IPS-11a (cell line): ENCODE data around the gene ADAMTSL2.

Experiments
- H3K4me3 ChIP-seq: one replicate; pipeline ENCODE4 v1.5.1; 2013; ENCODE audit warnings: low read depth, low read length, control low read depth

Gene ADAMTSL2

GRCh38 chr9:133499132-133499891 is 35.2 kb upstream of the ADAMTSL2 start:
- H3K4me3 ChIP-seq, result no peak overlapping the region

- H3K4me3 ChIP-seq, result no peak overlapping the region
These were observed 34.6 kb upstream of the ADAMTSL2 start for GRCh38 chr9:133499892-133500270.

GRCh38 chr9:133502112-133502511 is 32.4 kb upstream of the ADAMTSL2 start:
- H3K4me3 ChIP-seq, result no peak overlapping the region

GRCh38 chr9:133505186-133505830 is 29.2 kb upstream of the ADAMTSL2 start:
- no peak overlapping the region for H3K4me3 ChIP-seq

- no peak overlapping the region for H3K4me3 ChIP-seq
These were observed 28.4 kb upstream of the ADAMTSL2 start for GRCh38 chr9:133505901-133506652.

- no peak overlapping the region for H3K4me3 ChIP-seq
These were observed 27.9 kb upstream of the ADAMTSL2 start for GRCh38 chr9:133506653-133507038.

DNA sequence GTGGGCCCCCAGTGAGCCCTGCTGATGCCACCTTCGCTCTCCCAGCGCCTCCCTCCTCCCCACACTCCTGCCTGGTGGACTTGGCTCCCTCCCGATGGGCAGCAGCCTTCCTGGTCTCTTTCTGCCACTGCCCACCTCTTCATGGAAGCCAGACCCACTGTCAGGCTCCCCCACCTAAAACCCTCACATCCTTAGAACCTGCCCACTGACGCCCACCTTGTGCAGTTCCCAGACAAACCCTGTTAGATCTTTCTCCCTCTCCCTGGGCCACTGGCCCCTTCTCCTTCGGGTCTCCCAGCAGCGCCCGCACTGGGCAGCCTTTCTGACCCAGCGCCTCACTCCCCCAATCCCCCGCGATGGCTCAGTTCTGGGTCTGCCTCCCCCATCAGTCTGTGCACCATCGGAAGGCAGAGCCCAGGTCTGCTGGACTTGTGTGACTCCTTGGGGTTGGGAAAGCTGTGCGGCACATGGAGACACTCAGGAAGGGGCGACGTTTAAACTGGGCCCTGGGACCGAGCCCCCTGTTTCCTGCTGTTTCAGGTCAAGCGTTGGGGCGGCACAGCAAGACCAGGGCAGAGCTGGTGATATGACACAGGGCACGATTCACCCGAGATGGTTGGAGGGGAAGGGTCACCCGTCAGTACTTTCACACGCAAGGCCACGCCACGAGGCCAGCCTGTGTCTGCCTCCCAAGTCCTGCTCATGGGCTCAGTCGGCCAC is 27.1 kb upstream of the ADAMTSL2 start:
- H3K4me3 ChIP-seq, result no peak overlapping the region

DNA sequence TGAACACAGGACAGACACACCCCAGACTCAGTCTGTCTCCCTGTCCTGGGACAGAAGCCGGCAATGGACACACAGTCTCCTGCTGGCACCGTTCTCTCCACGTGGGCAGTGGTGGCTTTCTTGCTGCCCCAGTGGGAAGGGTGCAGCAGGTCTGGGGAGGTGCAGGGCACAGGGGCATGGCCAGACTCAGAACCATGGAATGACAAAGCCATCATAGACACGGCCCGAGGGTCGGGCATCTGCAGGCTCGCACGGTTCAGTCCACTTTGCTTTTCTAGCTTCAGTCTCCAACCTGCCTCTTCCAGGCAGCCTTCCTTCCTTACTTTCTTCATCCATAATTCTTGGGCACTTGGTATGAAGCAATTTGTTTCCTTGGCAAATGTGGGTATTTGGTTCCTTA is 26.5 kb upstream of the ADAMTSL2 start:
- no peak overlapping the region for H3K4me3 ChIP-seq

GRCh38 chr9:133509179-133510083 is 25.1 kb upstream of the ADAMTSL2 start:
- H3K4me3 ChIP-seq, result no peak overlapping the region

DNA sequence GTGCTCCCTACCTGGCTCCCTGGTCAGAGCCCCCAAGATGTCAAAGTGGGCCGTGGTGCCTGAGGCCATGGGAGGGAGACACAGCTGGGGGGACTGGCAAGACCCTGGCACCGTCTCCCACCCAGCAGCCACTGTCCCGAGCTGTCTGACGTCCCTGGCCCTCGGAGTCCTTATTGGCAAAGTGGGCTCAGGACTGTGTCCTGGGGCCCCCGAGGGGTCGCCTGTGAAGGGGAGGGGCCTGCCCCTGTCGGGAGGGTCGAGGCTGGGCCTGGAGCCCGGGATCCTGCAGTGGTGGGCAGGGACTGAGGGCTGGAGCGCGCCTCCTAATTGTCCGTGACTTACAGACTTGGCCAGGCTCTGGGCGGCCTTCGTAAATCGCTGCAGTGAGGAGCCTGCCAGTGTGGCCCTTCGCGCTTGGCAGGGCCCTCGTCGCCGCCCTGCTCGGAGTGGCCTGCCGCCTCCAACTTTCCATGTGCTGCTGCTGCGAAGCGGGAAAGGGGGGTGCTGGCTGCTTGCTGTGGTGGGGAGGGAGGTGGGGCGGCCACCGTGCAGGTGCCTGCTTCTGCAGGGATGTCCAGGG is 23.5 kb upstream of the ADAMTSL2 start:
- no peak overlapping the region for H3K4me3 ChIP-seq

DNA sequence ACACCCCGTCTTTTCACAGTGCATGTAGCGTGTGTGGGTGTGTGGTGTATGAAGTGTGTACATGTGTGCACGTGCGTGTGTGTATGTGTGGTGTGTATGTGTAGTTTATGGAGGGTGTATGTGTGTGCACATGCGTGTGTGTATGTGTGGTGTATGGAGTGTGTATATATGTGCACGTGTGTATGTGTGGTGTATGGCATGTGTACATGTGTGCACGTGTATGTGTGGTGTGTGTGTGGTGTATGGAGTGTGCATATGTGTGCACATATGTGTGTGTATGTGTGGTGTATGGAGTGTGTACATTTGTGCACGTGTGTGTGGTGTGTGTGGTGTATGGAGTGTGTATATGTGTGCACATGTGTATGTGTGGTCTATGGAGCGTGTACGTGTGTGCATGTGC is 22.9 kb upstream of the ADAMTSL2 start:
- no peak overlapping the region for H3K4me3 ChIP-seq

GRCh38 chr9:133512253-133513213 is 22.0 kb upstream of the ADAMTSL2 start:
- no peak overlapping the region for H3K4me3 ChIP-seq

- no peak overlapping the region for H3K4me3 ChIP-seq
These were observed 21.0 kb upstream of the ADAMTSL2 start for GRCh38 chr9:133513214-133514100.

DNA sequence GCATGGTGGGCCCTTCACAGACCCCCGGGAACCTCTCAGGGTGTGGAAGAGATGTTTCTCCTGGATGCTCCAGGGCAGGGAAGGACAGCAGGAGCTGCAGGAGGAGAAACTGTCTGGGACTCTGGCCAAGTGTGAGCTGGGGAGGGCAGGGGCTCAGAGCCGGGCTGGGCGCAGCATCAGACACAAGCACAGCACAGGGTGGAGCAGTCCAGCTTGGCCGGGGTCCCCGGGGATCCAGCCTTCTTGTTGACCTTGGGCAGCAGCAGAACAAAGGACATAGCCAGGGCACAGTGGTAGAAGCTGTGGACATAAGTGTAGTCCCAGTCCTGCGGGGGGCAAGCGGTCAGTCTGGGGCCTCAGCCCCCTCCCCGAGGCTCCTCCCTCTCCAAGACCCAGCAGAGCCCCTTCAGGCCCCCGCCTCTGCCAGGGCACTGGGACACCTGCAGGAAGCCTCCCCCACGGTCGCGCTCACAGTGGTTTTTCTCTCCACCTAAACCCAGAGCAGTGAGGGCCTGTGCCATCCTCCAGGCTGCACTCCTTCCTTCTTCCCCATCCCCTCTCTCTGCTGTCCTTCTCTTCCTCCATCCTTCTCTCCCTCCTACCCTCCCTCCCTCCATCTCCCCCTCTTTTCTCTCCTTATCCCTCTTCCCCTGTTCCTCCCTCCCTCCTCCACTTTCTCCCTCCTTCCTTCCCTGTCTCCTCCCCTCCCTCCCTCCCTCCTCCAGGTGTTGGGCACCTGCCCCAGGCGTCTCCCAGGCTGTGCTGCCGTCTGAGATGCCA is 19.9 kb upstream of the ADAMTSL2 start:
- H3K4me3 ChIP-seq, result no peak overlapping the region

- H3K4me3 ChIP-seq, result no peak overlapping the region
These were observed 19.3 kb upstream of the ADAMTSL2 start for GRCh38 chr9:133515240-133515610.

DNA sequence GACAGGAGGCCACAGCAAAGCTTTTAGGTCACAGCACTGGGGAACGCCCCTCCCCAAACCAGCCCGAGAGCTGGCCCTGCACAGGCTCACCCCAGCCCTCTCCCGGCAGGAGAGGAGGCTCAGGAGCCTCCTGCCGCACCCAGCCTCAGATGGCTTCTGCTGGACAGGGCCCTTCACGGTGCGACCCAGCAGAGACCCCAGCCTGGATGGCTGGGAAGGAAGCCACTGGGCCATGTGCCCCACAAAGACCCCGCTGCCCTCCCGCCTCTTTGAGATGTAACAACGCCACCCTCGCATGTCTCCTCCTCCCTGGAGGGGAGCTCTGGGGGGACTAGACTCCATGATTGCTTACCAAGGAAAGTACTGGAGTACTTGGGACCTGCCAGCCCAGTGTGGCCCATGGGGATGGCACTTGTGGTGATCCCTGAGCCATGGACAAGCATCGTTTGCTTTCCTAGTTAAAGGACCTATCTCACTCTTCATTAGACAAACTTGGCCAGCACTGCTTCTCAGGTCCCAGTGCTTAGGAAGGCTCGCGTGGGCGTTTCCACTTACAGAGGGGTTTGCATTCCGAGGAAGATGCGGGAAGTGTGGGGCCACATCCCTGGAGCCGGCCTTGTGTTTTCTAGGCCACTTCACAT is 18.8 kb upstream of the ADAMTSL2 start:
- no peak overlapping the region for H3K4me3 ChIP-seq
